ENCODE data around the gene GPX2.

GRCh38 chr14:64938972-64939816, 3.4 kb downstream of the GPX2 start:
- TF ChIP-seq, protein P1, sequence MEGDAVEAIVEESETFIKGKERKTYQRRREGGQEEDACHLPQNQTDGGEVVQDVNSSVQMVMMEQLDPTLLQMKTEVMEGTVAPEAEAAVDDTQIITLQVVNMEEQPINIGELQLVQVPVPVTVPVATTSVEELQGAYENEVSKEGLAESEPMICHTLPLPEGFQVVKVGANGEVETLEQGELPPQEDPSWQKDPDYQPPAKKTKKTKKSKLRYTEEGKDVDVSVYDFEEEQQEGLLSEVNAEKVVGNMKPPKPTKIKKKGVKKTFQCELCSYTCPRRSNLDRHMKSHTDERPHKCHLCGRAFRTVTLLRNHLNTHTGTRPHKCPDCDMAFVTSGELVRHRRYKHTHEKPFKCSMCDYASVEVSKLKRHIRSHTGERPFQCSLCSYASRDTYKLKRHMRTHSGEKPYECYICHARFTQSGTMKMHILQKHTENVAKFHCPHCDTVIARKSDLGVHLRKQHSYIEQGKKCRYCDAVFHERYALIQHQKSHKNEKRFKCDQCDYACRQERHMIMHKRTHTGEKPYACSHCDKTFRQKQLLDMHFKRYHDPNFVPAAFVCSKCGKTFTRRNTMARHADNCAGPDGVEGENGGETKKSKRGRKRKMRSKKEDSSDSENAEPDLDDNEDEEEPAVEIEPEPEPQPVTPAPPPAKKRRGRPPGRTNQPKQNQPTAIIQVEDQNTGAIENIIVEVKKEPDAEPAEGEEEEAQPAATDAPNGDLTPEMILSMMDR (conservative IDR thresholded peaks at IDR 0.05; ENCODE audit: low read depth in 2 of 2): no peak
- no peak for TF ChIP-seq CREB1 (CRISPR knock-in tag; IDR thresholded peaks at IDR 0.05; ENCODE audit: low read depth)
- no peak for TF ChIP-seq EZH2 (IDR thresholded peaks at IDR 0.05; ENCODE audit: low read depth, unreplicated experiment)
- no peak for TF ChIP-seq EZH2phosphoT487 (IDR thresholded peaks at IDR 0.05; ENCODE audit: unreplicated experiment)
- no peak for TF ChIP-seq STAT1 (IDR thresholded peaks at IDR 0.05; ENCODE audit: unreplicated experiment)
- no peak for TF ChIP-seq POLR2AphosphoS5 (IDR thresholded peaks at IDR 0.05; ENCODE audit: low read depth)
- TF ChIP-seq, protein P2, sequence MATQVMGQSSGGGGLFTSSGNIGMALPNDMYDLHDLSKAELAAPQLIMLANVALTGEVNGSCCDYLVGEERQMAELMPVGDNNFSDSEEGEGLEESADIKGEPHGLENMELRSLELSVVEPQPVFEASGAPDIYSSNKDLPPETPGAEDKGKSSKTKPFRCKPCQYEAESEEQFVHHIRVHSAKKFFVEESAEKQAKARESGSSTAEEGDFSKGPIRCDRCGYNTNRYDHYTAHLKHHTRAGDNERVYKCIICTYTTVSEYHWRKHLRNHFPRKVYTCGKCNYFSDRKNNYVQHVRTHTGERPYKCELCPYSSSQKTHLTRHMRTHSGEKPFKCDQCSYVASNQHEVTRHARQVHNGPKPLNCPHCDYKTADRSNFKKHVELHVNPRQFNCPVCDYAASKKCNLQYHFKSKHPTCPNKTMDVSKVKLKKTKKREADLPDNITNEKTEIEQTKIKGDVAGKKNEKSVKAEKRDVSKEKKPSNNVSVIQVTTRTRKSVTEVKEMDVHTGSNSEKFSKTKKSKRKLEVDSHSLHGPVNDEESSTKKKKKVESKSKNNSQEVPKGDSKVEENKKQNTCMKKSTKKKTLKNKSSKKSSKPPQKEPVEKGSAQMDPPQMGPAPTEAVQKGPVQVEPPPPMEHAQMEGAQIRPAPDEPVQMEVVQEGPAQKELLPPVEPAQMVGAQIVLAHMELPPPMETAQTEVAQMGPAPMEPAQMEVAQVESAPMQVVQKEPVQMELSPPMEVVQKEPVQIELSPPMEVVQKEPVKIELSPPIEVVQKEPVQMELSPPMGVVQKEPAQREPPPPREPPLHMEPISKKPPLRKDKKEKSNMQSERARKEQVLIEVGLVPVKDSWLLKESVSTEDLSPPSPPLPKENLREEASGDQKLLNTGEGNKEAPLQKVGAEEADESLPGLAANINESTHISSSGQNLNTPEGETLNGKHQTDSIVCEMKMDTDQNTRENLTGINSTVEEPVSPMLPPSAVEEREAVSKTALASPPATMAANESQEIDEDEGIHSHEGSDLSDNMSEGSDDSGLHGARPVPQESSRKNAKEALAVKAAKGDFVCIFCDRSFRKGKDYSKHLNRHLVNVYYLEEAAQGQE (IDR thresholded peaks at IDR 0.05; ENCODE audit: unreplicated experiment): no peak

All from GM23338 (cell line).